Smooth muscle cell (in vitro differentiated cells): ENCODE results near the gene THAP3. TPM values are rescaled to one million over a fixed set of nuclear protein-coding genes. Genes with fewer than 3 reads are reported as not detected.

Source experiments
- DNase-seq: peaks from one replicate; lab custom pipeline; 2025; ENCODE audit not compliant: unreplicated experiment; lab: John Stamatoyannopoulos, UW
- H2AFZ ChIP-seq: fragments of 200-600 bp; sonication (generic); 2 replicates; pipeline ENCODE4 v1.6.0; 2016; ENCODE audit warnings: antibody characterized with exemption, low read depth, mild to moderate bottlenecking
- H3F3A ChIP-seq: fragments of 200-600 bp; sonication (generic); 2 replicates; pipeline ENCODE4 v1.6.0; 2017; ENCODE audit warnings: antibody characterized with exemption, low read depth
- H3K27ac ChIP-seq: fragments of 200-600 bp; sonication (generic); 2 replicates; pipeline ENCODE4 v1.5.1; 2016; ENCODE audit warnings: low read depth, mild to moderate bottlenecking
- H3K27me3 ChIP-seq: fragments of 200-600 bp; sonication (generic); 2 replicates; pipeline ENCODE4 v1.6.1; 2016; ENCODE audit warnings: low read depth, mild to moderate bottlenecking
- H3K36me3 ChIP-seq: fragments of 200-600 bp; sonication (generic); 2 replicates; pipeline ENCODE4 v1.5.1; 2016; ENCODE audit warnings: low read depth
- H3K4me1 ChIP-seq: fragments of 200-600 bp; sonication (generic); 2 replicates; pipeline ENCODE4 v1.5.1; 2016; ENCODE audit warnings: low read depth
- H3K4me2 ChIP-seq: fragments of 200-600 bp; sonication (generic); 2 replicates; pipeline ENCODE4 v1.6.0; 2016; ENCODE audit warnings: mild to moderate bottlenecking
- H3K4me3 ChIP-seq: fragments of 200-600 bp; sonication (generic); 2 replicates; pipeline ENCODE4 v1.5.1; 2016; ENCODE audit warnings: mild to moderate bottlenecking
- H3K79me2 ChIP-seq: fragments of 200-600 bp; sonication (generic); 2 replicates; pipeline ENCODE4 v1.6.0; 2016; ENCODE audit warnings: low read depth, mild to moderate bottlenecking
- H3K9ac ChIP-seq: fragments of 200-600 bp; sonication (generic); 2 replicates; pipeline ENCODE4 v1.6.0; 2016; ENCODE audit warnings: low read depth
- H3K9me3 ChIP-seq: fragments of 200-600 bp; sonication (generic); replicated peaks from 2 replicates; pipeline ENCODE4 v1.5.1; 2016; ENCODE audit warnings: low read depth
- H4K20me1 ChIP-seq: fragments of 200-600 bp; sonication (generic); 2 replicates; pipeline ENCODE4 v1.6.0; 2016; ENCODE audit warnings: low read depth
- CTCF ChIP-seq: fragments of 200-600 bp; sonication (generic); IDR thresholded peaks from 2 replicates; pipeline ENCODE4 v1.5.1; 2017; ENCODE audit warnings: borderline replicate concordance, mild to moderate bottlenecking, antibody characterized with exemption; ENCODE audit not compliant: insufficient read depth, poor library complexity, severe bottlenecking
- WGBS: methylation state at CpG from one replicate; pipeline ENCODE4 v1.1.7; 2016; ENCODE audit warnings: low lambda C conversion rate; 5-methylcytosine and 5-hydroxymethylcytosine counted together
- polyA plus RNA-seq: library from polyadenylated mRNA; unstranded; fragments of >200 nt; fragmentation: Nextera tagmentation; extraction: Ambion mirVana; gene quantifications from 2 replicates; pipeline ENCODE4 v1.2.1, GENCODE V29; 2016
- total RNA-seq: library from RNA; depleted of rRNA; stranded (reverse); fragments of >200 nt; gene quantifications from 2 replicates; pipeline ENCODE4 v1.2.3, GENCODE V29; 2014

The THAP3 gene
- total and polyA plus RNA-seq, 2 experiments from 2014 or later: 10.5 to 34.8 TPM

GRCh38 chr1:6648556-6648955 lies 23.9 kb downstream of the THAP3 start:
- Histone ChIP-seq H3K4me1 (no peaks in the 10 kb centered on the region), H4K20me1 (no peaks in the 10 kb centered on the region), H3K79me2 (no peaks in the 10 kb centered on the region), H3K9me3 (no peaks in the 10 kb centered on the region), H3K36me3 (no peaks in the 10 kb centered on the region), H3K27me3 (no peaks in the 10 kb centered on the region), H3F3A (no peaks in the 10 kb centered on the region), H3K4me2 (no peak overlapping the region), H3K9ac (no peak overlapping the region), H3K4me3 (no peak overlapping the region), H3K27ac (no peak overlapping the region), H2AFZ (no peak overlapping the region)
- DNase-seq: no peak
- TF ChIP-seq CTCF: no peak
- 90% methylated on average over 6 of the region's 6 CpGs for whole genome bisulfite sequencing

- TF ChIP-seq CTCF: no peak
- H3K27me3 ChIP-seq: no peaks in the 10 kb centered on the region
- no peaks in the 10 kb centered on the region for H3F3A ChIP-seq
- peaks cover 3% of the 10 kb centered on the region for H4K20me1 ChIP-seq
- H3K4me3 ChIP-seq: no peak overlapping the region
- no peak overlapping the region for H3K9ac ChIP-seq
- H3K4me1 ChIP-seq: no peaks in the 10 kb centered on the region
- H3K4me2 ChIP-seq: no peak overlapping the region
- no peaks in the 10 kb centered on the region for H3K36me3 ChIP-seq
- no peaks in the 10 kb centered on the region for H3K9me3 ChIP-seq
- 96% methylated on average over 15 of the region's 17 CpGs for WGBS
- no peak overlapping the region for H2AFZ ChIP-seq
- no peak overlapping the region for H3K27ac ChIP-seq
- DNase-seq: no peak
- H3K79me2 ChIP-seq: no peaks in the 10 kb centered on the region
Measured at GRCh38 chr1:6651909-6652308, 27.2 kb downstream of the THAP3 start.

GRCh38 chr1:6652986-6653385 lies 28.3 kb downstream of the THAP3 start:
- 82% methylated on average over 6 of the region's 6 CpGs for WGBS
- no peak overlapping the region for H3K4me3 ChIP-seq
- H3K4me1 ChIP-seq: no peaks in the 10 kb centered on the region
- peaks cover 11% of the 10 kb centered on the region for H4K20me1 ChIP-seq
- no peak for TF ChIP-seq CTCF
- H2AFZ ChIP-seq: no peak overlapping the region
- DNase-seq: no peak
- H3K4me2 ChIP-seq: no peak overlapping the region
- H3K36me3 ChIP-seq: no peaks in the 10 kb centered on the region
- no peaks in the 10 kb centered on the region for H3F3A ChIP-seq
- no peaks in the 10 kb centered on the region for H3K9me3 ChIP-seq
- H3K27ac ChIP-seq: no peak overlapping the region
- H3K27me3 ChIP-seq: no peaks in the 10 kb centered on the region
- H3K79me2 ChIP-seq: no peaks in the 10 kb centered on the region
- no peak overlapping the region for H3K9ac ChIP-seq

- no peak overlapping the region for H2AFZ ChIP-seq
- H3K36me3 ChIP-seq: no peaks in the 10 kb centered on the region
- DNase-seq: no peak
- no peaks in the 10 kb centered on the region for H3K4me1 ChIP-seq
- H3K4me3 ChIP-seq: no peak overlapping the region
- H3K9ac ChIP-seq: no peak overlapping the region
- H3K27me3 ChIP-seq: no peaks in the 10 kb centered on the region
- H3K4me2 ChIP-seq: no peak overlapping the region
- H3K79me2 ChIP-seq: no peaks in the 10 kb centered on the region
- peaks cover 16% of the 10 kb centered on the region for H4K20me1 ChIP-seq
- no peak for TF ChIP-seq CTCF
- no peak overlapping the region for H3K27ac ChIP-seq
- WGBS: 94% methylated on average over 23 of the region's 23 CpGs
- no peaks in the 10 kb centered on the region for H3F3A ChIP-seq
- H3K9me3 ChIP-seq: no peaks in the 10 kb centered on the region
Measured at GRCh38 chr1:6653436-6654290, 29.0 kb downstream of the THAP3 start.
